HEK293T (cell line): ENCODE data around the gene ELF2.

Experiments used
- CTCF ChIA-PET: fragments of 350-600 bp; formaldehyde crosslinking; extraction: SDS; loops from one replicate; lab custom pipeline; 2021; ENCODE audit warnings: antibody characterized with exemption, inconsistent platforms; lab: Yijun Ruan, JAX
- POLR2A ChIA-PET: fragments of 350-600 bp; formaldehyde crosslinking; extraction: SDS; loops from one replicate; lab custom pipeline; 2020; ENCODE audit warnings: antibody characterized with exemption, inconsistent platforms; lab: Yijun Ruan, JAX
- DNase-seq: peaks from one replicate; pipeline ENCODE4 v3.0.0; 2012; ENCODE audit warnings: mixed read lengths; ENCODE audit errors: extremely low spot score
- ARNT ChIP-seq: fragments of 450-650 bp; IDR thresholded peaks from 2 replicates; pipeline ENCODE4 v1.6.1; 2017; ENCODE audit warnings: mild to moderate bottlenecking
- BHLHE40 ChIP-seq: fragments of 450-650 bp; IDR thresholded peaks from 2 replicates; pipeline ENCODE4 v1.6.1; 2016; ENCODE audit warnings: mild to moderate bottlenecking, moderate library complexity, borderline replicate concordance
- CTBP1 ChIP-seq: fragments of 450-650 bp; IDR thresholded peaks from 2 replicates; pipeline ENCODE4 v1.6.1; 2016; ENCODE audit warnings: borderline replicate concordance
- ELF4 ChIP-seq: fragments of 450-650 bp; IDR thresholded peaks from 2 replicates; pipeline ENCODE4 v1.6.1; 2017; ENCODE audit warnings: antibody characterized with exemption
- FOXA1 ChIP-seq: fragments of 450-650 bp; IDR thresholded peaks from 2 replicates; pipeline ENCODE4 v1.6.1; 2016; ENCODE audit warnings: mild to moderate bottlenecking
- FOXK2 ChIP-seq: fragments of 450-650 bp; IDR thresholded peaks from 2 replicates; pipeline ENCODE4 v1.6.1; 2016; ENCODE audit warnings: mild to moderate bottlenecking
- FOXM1 ChIP-seq: fragments of 450-650 bp; IDR thresholded peaks from 2 replicates; pipeline ENCODE4 v1.6.1; 2017; ENCODE audit warnings: mild to moderate bottlenecking, borderline replicate concordance
- HDGF ChIP-seq: fragments of 450-650 bp; IDR thresholded peaks from 2 replicates; pipeline ENCODE4 v1.6.1; 2017; ENCODE audit warnings: antibody characterized with exemption, borderline replicate concordance
- L3MBTL2 ChIP-seq: fragments of 450-650 bp; conservative IDR thresholded peaks from 2 replicates; pipeline ENCODE4 v1.6.1; 2016; ENCODE audit warnings: mild to moderate bottlenecking
- LEF1 ChIP-seq: fragments of 450-650 bp; IDR thresholded peaks from 2 replicates; pipeline ENCODE4 v1.6.1; 2017; ENCODE audit warnings: mild to moderate bottlenecking, borderline replicate concordance
- NFRKB ChIP-seq: fragments of 450-650 bp; IDR thresholded peaks from 2 replicates; pipeline ENCODE4 v1.6.1; 2016; ENCODE audit warnings: mild to moderate bottlenecking, moderate library complexity
- PKNOX1 ChIP-seq: fragments of 450-650 bp; IDR thresholded peaks from 2 replicates; pipeline ENCODE4 v1.6.1; 2016
- SP1 ChIP-seq: fragments of 450-650 bp; IDR thresholded peaks from 2 replicates; pipeline ENCODE4 v1.6.1; 2017
- SUZ12 ChIP-seq: fragments of 450-650 bp; IDR thresholded peaks from 2 replicates; pipeline ENCODE4 v1.6.1; 2016; ENCODE audit warnings: mild to moderate bottlenecking
- TARDBP ChIP-seq: fragments of 450-650 bp; IDR thresholded peaks from 2 replicates; pipeline ENCODE4 v1.6.1; 2016
- ZNF384 ChIP-seq: fragments of 450-650 bp; IDR thresholded peaks from 2 replicates; pipeline ENCODE4 v1.6.1; 2016

ELF2 gene

GRCh38 chr4:139017861-139018260, 159.2 kb downstream of the ELF2 start:
- ChIA-PET POLR2A (interaction anchor here (1.0 to 1.1 kb wide), 2 partner anchors 159 to 283 kb away, joined by 3 to 4 read pairs; partner anchors contain the start of genes ELF2 and NAA15), CTCF (interaction anchor here (0.6 to 6.4 kb wide), 2 partner anchors 13 to 58 kb away, joined by 7 to 47 read pairs; no protein-coding TSS in a partner anchor)
- no peak for DNase-seq
- TF ChIP-seq TARDBP (no peak), ZNF384 (no peak), LEF1 (no peak), SUZ12 (no peak), L3MBTL2 (no peak), BHLHE40 (no peak), PKNOX1 (no peak), SP1 (no peak), ARNT (no peak), HDGF (no peak), CTBP1 (no peak), FOXM1 (no peak), FOXA1 (no peak), ELF4 (no peak), FOXK2 (no peak), NFRKB (no peak)

- TF ChIP-seq NFRKB (no peak), FOXA1 (no peak), FOXK2 (no peak), TARDBP (no peak), BHLHE40 (no peak), SUZ12 (no peak), CTBP1 (no peak), L3MBTL2 (no peak), PKNOX1 (no peak), ELF4 (no peak), ZNF384 (no peak), LEF1 (no peak), HDGF (no peak), SP1 (no peak), ARNT (no peak), FOXM1 (no peak)
- no peak for DNase-seq
- POLR2A ChIA-PET: interaction anchor here (1.2 to 1.7 kb wide), 5 partner anchors 11 to 541 kb away, joined by 3 to 8 read pairs (median 5); partner anchors contain the start of gene NAA15
- CTCF ChIA-PET: interaction anchor here (0.9 kb wide), 1 partner anchor 16 kb away, joined by 3 read pairs; no protein-coding TSS in a partner anchor
These were observed 161.0 kb downstream of the ELF2 start for GRCh38 chr4:139015948-139016471.

GRCh38 chr4:139015269-139015947, 161.6 kb downstream of the ELF2 start, which contains the start of gene NOCT:
Gene NOCT, plus strand, starts transcription at chr4:139015781. Its CDS starts 201 bp downstream, at chr4:139015982.
- TF ChIP-seq NFRKB: no peak
- peak; percentile 89 for TF ChIP-seq L3MBTL2
- TF ChIP-seq BHLHE40: peak; percentile 93
- TF ChIP-seq PKNOX1: peak; percentile 76
- no peak for TF ChIP-seq CTBP1
- no peak for TF ChIP-seq SUZ12
- TF ChIP-seq FOXK2: no peak
- no peak for TF ChIP-seq LEF1
- peak; percentile 56 for TF ChIP-seq ELF4
- no peak for TF ChIP-seq FOXA1
- TF ChIP-seq TARDBP: no peak
- peak; percentile 38; the same call in 1 of the 2 replicates for TF ChIP-seq FOXM1
- ChIA-PET CTCF (interaction anchor here (0.7 to 1.5 kb wide), 3 partner anchors 15 to 182 kb away, joined by 3 to 9 read pairs (median 3); no protein-coding TSS in a partner anchor), POLR2A (interaction anchor here (0.6 to 2.0 kb wide), 20 partner anchors 9 to 578 kb away, joined by 3 to 15 read pairs (median 4); partner anchors contain the start of genes ELF2, NAA15 and RAB33B)

GRCh38 chr4:139014371-139015268, 162.4 kb downstream of the ELF2 start:
- POLR2A ChIA-PET: interaction anchor here (0.6 to 2.0 kb wide), 21 partner anchors 9 to 578 kb away, joined by 3 to 15 read pairs (median 4); partner anchors contain the start of genes ELF2, NAA15 and RAB33B
- TF ChIP-seq ZNF384: no peak
- no peak for TF ChIP-seq SUZ12
- no peak for TF ChIP-seq L3MBTL2
- TF ChIP-seq ELF4: no peak
- TF ChIP-seq HDGF: no peak; the same call in 1 of the 2 replicates
- TF ChIP-seq SP1: no peak
- no peak for TF ChIP-seq CTBP1
- no peak for TF ChIP-seq ARNT
- TF ChIP-seq TARDBP: no peak
- no peak for TF ChIP-seq FOXA1
- no peak for TF ChIP-seq LEF1
- no peak for TF ChIP-seq BHLHE40
- no peak for TF ChIP-seq PKNOX1
- no peak for TF ChIP-seq NFRKB
- no peak for TF ChIP-seq FOXM1
- TF ChIP-seq FOXK2: no peak
- CTCF ChIA-PET: interaction anchor here (0.7 to 1.5 kb wide), 3 partner anchors 15 to 183 kb away, joined by 3 to 9 read pairs (median 3); no protein-coding TSS in a partner anchor
- DNase-seq: no peak

More at GRCh38 chr4:139015269-139015947, 161.6 kb downstream of the ELF2 start, which contains the start of gene NOCT:
- DNase-seq: peak; percentile 89
